IPS-18a (cell line): ENCODE measurements around the gene CAMK2G.

Experiments used
- H3K27ac ChIP-seq: one replicate; pipeline ENCODE4 v1.5.1; 2013; ENCODE audit warnings: low read length
- H3K27me3 ChIP-seq: one replicate; pipeline ENCODE4 v1.6.1; 2013; ENCODE audit warnings: mild to moderate bottlenecking, low read length; ENCODE audit not compliant: control insufficient read depth, insufficient read depth
- H3K36me3 ChIP-seq: one replicate; pipeline ENCODE4 v1.6.1; 2013; ENCODE audit warnings: low read depth, low read length; ENCODE audit not compliant: control insufficient read depth
- H3K4me1 ChIP-seq: one replicate; pipeline ENCODE4 v1.6.1; 2013; ENCODE audit warnings: low read depth, low read length; ENCODE audit not compliant: control insufficient read depth
- H3K4me3 ChIP-seq: one replicate; pipeline ENCODE4 v1.5.1; 2013; ENCODE audit warnings: low read length
- H3K9ac ChIP-seq: one replicate; pipeline ENCODE4 v1.6.1; 2013; ENCODE audit warnings: mild to moderate bottlenecking, low read length, moderate library complexity
- H3K9me3 ChIP-seq: one replicate; pipeline ENCODE4 v1.6.1; 2013; ENCODE audit warnings: low read depth, low read length; ENCODE audit not compliant: control insufficient read depth

Gene CAMK2G

DNA sequence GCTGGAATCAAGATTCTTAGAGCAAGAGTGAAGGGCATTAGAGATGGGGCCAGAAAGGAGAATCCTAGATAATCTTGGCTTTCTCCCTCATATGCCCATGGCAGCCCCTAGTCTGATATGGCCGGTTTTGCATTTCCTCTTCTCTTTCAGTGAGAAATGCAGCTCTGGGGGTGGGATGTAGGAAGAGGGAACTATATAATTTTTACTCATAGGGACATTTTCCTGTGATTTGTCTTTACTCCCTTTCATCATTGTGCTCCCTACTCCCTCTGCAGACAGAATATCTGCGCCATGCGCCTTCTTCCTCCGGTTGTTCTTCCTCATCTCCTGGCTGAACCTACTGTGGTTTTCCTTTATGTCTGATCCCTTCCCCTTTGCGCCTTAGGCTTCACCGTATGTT is 109.3 kb downstream of the CAMK2G start:
- no peak overlapping the region for H3K4me3 ChIP-seq
- no peaks in the 10 kb centered on the region for H3K9me3 ChIP-seq
- peaks cover 75% of the 10 kb centered on the region for H3K36me3 ChIP-seq
- H3K9ac ChIP-seq: no peak overlapping the region
- no peaks in the 10 kb centered on the region for H3K4me1 ChIP-seq
- H3K27ac ChIP-seq: no peak overlapping the region
- H3K27me3 ChIP-seq: no peaks in the 10 kb centered on the region

DNA sequence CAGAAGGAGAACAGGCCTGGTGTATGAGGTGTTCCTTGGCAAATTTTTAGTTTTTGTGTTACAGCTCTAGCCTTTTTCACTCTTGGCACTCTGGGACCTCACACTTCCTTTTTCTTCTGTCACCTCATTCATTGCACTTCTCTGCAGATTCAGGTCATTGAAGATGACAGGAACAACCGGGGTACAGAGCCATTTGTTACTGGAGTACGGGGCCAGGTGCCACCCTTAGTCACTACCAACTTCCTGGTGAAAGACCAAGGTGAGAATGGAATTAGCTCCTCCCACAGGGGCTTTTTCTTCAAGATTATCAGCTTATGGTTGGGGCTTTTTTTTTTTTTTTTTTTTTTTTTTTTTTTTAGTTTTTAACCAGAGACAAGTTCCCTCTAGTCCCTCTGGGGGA is 111.0 kb downstream of the CAMK2G start:
- Histone ChIP-seq H3K4me3 (no peak overlapping the region), H3K4me1 (no peaks in the 10 kb centered on the region), H3K27ac (no peak overlapping the region), H3K36me3 (peaks cover 68% of the 10 kb centered on the region), H3K9me3 (no peaks in the 10 kb centered on the region), H3K27me3 (no peaks in the 10 kb centered on the region), H3K9ac (no peak overlapping the region)

DNA sequence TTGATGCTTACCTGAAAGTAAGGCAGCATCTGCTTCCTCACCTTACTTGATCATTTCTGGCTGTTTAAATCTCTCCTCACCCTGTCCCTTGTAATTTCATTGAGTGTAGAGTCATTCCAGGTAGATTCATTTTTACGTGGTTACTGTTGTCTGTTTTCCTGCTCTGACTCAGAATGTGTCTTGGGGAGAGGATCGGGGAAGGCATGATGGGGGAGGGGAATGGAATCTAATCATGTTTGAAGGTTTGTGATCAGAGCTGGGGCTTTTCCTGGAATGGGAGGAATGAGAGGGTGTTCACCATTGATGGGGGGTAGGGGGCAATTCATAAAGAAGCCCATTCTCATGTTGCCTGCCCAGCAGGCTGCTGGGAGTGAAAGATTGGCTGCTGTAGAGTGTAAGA is 111.4 kb downstream of the CAMK2G start:
- Histone ChIP-seq H3K9me3 (no peaks in the 10 kb centered on the region), H3K4me3 (no peak overlapping the region), H3K27ac (no peak overlapping the region), H3K36me3 (peaks cover 68% of the 10 kb centered on the region), H3K4me1 (no peaks in the 10 kb centered on the region), H3K27me3 (no peaks in the 10 kb centered on the region), H3K9ac (no peak overlapping the region)
